Breast epithelium (tissue), 3 donors: ENCODE results near the gene SLC6A12.

Experiments
- CTCF ChIP-seq, 3 donors: fragments of 450-650 bp; IDR thresholded peaks; one replicate each; pipeline ENCODE4 v1.5.1; 2016 to 2017; ENCODE audit warnings: antibody characterized with exemption in 3 of 3, mild to moderate bottlenecking in 3 of 3, moderate library complexity in 3 of 3
- POLR2A ChIP-seq: fragments of 450-650 bp; IDR thresholded peaks from one replicate; pipeline ENCODE4 v1.6.1; 2016; ENCODE audit warnings: antibody characterized with exemption, mild to moderate bottlenecking, moderate library complexity

DNA sequence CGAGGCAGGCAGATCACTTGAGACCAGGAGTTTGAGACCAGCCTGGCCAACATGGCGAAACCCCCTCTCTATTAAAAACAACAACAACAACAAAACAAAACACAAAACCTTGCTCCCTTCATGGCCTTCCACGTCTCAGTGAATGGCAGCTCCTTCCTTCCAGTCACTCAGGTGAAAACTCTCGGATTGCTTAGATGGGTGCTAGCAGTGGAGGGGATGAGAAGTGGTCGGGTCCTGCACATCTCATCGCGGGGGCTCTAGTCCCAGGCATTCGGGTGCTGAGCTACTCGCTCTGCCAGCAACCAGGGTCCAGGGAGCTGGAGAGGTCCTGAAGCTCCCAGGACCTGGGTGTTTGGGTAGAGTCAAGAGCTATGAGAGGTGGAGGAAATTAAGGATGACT is 41.0 kb upstream of the SLC6A12 start:
- TF ChIP-seq CTCF (IDR thresholded peaks at IDR 0.05) (no peak), POLR2A (no peak)
